WTC11 (cell line): ENCODE data around the gene KXD1.

Experiments used
- AFF4 ChIP-seq: sonication (generic); formaldehyde crosslinking; IDR thresholded peaks from 2 replicates; pipeline ENCODE4 v1.8.1; 2023; ENCODE audit warnings: mild to moderate bottlenecking, missing genetic modification reagents, borderline replicate concordance
- CTCF ChIP-seq: fragments of 200-600 bp; IDR thresholded peaks from 2 replicates; pipeline ENCODE4 v1.8.0; 2022; ENCODE audit warnings: antibody characterized with exemption
- FOXP1 ChIP-seq: sonication (generic); formaldehyde crosslinking; IDR thresholded peaks from 2 replicates; pipeline ENCODE4 v1.8.0; 2022; ENCODE audit warnings: missing genetic modification reagents, mild to moderate bottlenecking, moderate library complexity, borderline replicate concordance
- GABPB1 ChIP-seq: sonication (generic); formaldehyde crosslinking; IDR thresholded peaks from 2 replicates; pipeline ENCODE4 v1.8.1; 2023; ENCODE audit warnings: mild to moderate bottlenecking, missing genetic modification reagents
- GTF2I ChIP-seq: fragments of 250-450 bp; sonication (Bioruptor Pico); conservative IDR thresholded peaks from 2 replicates; pipeline ENCODE4 v1.4.0; 2021; ENCODE audit warnings: mild to moderate bottlenecking
- JUN ChIP-seq: sonication (generic); formaldehyde crosslinking; IDR thresholded peaks from 2 replicates; pipeline ENCODE4 v1.8.0; 2023; ENCODE audit warnings: mild to moderate bottlenecking, missing genetic modification reagents
- MAX ChIP-seq: sonication (generic); formaldehyde crosslinking; IDR thresholded peaks from 2 replicates; pipeline ENCODE4 v1.8.0; 2022; ENCODE audit warnings: mild to moderate bottlenecking, missing genetic modification reagents
- NFATC4 ChIP-seq: fragments of 250-450 bp; sonication (Bioruptor Pico); IDR thresholded peaks from 2 replicates; pipeline ENCODE4 v1.9.0; 2021; ENCODE audit warnings: mild to moderate bottlenecking
- ZNF263 ChIP-seq: sonication (generic); formaldehyde crosslinking; IDR thresholded peaks from 2 replicates; pipeline ENCODE4 v1.8.1; 2022; ENCODE audit warnings: low read depth, mild to moderate bottlenecking, moderate library complexity, missing genetic modification reagents
- ZNF281 ChIP-seq: sonication (generic); formaldehyde crosslinking; IDR thresholded peaks from 2 replicates; pipeline ENCODE4 v1.8.0; 2023; ENCODE audit warnings: mild to moderate bottlenecking, missing genetic modification reagents
- ZNF423 ChIP-seq: fragments of 250-450 bp; sonication (Bioruptor Pico); IDR thresholded peaks from 2 replicates; pipeline ENCODE4 v2.1.2; 2022; ENCODE audit warnings: mild to moderate bottlenecking, moderate library complexity
- TF ChIP-seq, protein P1 (sequence below): sonication (generic); formaldehyde crosslinking; IDR thresholded peaks from 2 replicates; pipeline ENCODE4 v1.8.1; 2022; ENCODE audit warnings: mild to moderate bottlenecking, missing genetic modification reagents, moderate library complexity, borderline replicate concordance

- no peak for TF ChIP-seq GABPB1 (CRISPR knock-in tag)
- no peak for TF ChIP-seq CTCF
- TF ChIP-seq JUN (CRISPR knock-in tag): no peak
- no peak for TF ChIP-seq ZNF263 (CRISPR knock-in tag)
- no peak for TF ChIP-seq NFATC4 (CRISPR knock-in tag)
- TF ChIP-seq GTF2I (CRISPR knock-in tag): no peak
- no peak for TF ChIP-seq FOXP1 (CRISPR knock-in tag)
- TF ChIP-seq ZNF423 (CRISPR knock-in tag): no peak
- TF ChIP-seq AFF4 (CRISPR knock-in tag): no peak
- TF ChIP-seq, protein P1, sequence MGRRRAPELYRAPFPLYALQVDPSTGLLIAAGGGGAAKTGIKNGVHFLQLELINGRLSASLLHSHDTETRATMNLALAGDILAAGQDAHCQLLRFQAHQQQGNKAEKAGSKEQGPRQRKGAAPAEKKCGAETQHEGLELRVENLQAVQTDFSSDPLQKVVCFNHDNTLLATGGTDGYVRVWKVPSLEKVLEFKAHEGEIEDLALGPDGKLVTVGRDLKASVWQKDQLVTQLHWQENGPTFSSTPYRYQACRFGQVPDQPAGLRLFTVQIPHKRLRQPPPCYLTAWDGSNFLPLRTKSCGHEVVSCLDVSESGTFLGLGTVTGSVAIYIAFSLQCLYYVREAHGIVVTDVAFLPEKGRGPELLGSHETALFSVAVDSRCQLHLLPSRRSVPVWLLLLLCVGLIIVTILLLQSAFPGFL (CRISPR knock-in tag): no peak
- TF ChIP-seq MAX (CRISPR knock-in tag): no peak
- TF ChIP-seq ZNF281: no peak
These were observed 48.9 kb downstream of the KXD1 start, which contains the start of gene CRLF1 for GRCh38 chr19:18606281-18607225.
